GM19043 (cell line): ENCODE measurements around the gene ECSIT.
"Not testable (repeated sequence)": the region's sequence is repeated elsewhere in the genome, so short reads cannot be mapped to it uniquely, and the experiment has no call there.

Source experiments
- ATAC-seq: cut with Tn5 transposase; IDR thresholded peaks from one replicate; pipeline ENCODE4 v1.9.1; 2021; ENCODE audit warnings: low read depth; ENCODE audit not compliant: unreplicated experiment

ECSIT gene

GRCh38 chr19:11479898-11480714 lies 48.8 kb downstream of the ECSIT start:
- no peak for ATAC-seq

GRCh38 chr19:11479090-11479897 lies 49.6 kb downstream of the ECSIT start:
- ATAC-seq, result no peak

GRCh38 chr19:11478167-11479089 lies 50.5 kb downstream of the ECSIT start:
- no peak for ATAC-seq

- no peak for ATAC-seq
These were observed 53.1 kb downstream of the ECSIT start for GRCh38 chr19:11475861-11476260.

- not testable (repeated sequence) for ATAC-seq
These were observed 53.6 kb downstream of the ECSIT start for GRCh38 chr19:11475343-11475742.

- no peak for ATAC-seq
These were observed 55.2 kb downstream of the ECSIT start for GRCh38 chr19:11473725-11474124.

GRCh38 chr19:11468266-11468845 lies 60.6 kb downstream of the ECSIT start:
- ATAC-seq, result not testable (repeated sequence)

- ATAC-seq, result no peak
These were observed 63.3 kb downstream of the ECSIT start for GRCh38 chr19:11465600-11465999.

- no peak for ATAC-seq
These were observed 64.3 kb downstream of the ECSIT start for GRCh38 chr19:11464333-11465265.

GRCh38 chr19:11463391-11463790 lies 65.5 kb downstream of the ECSIT start:
- ATAC-seq, result no peak

- no peak for ATAC-seq
These were observed 67.5 kb downstream of the ECSIT start for GRCh38 chr19:11461453-11461852.

GRCh38 chr19:11460207-11460606 lies 68.7 kb downstream of the ECSIT start:
- no peak for ATAC-seq

GRCh38 chr19:11458912-11459311 lies 70.0 kb downstream of the ECSIT start:
- ATAC-seq, result not testable (repeated sequence)

GRCh38 chr19:11458236-11458900 lies 70.6 kb downstream of the ECSIT start:
- no peak for ATAC-seq

- ATAC-seq, result no peak
These were observed 71.1 kb downstream of the ECSIT start for GRCh38 chr19:11457831-11458230.

GRCh38 chr19:11457115-11457514 lies 71.8 kb downstream of the ECSIT start:
- ATAC-seq, result no peak

GRCh38 chr19:11456659-11457058 lies 72.3 kb downstream of the ECSIT start:
- ATAC-seq, result no peak
